Stimulated activated naive CD4-positive, alpha-beta T cell treated with Interleukin-2 at 50 U/mL for 16 hours (primary cell): ENCODE results near the gene DSG1.
"Not testable (repeated sequence)": the region's sequence is repeated elsewhere in the genome, so short reads cannot be mapped to it uniquely, and the experiment has no call there.

Experiments
- DNase-seq: peaks from one replicate; lab custom pipeline; 2025; lab: John Stamatoyannopoulos, UW

Gene DSG1

DNA sequence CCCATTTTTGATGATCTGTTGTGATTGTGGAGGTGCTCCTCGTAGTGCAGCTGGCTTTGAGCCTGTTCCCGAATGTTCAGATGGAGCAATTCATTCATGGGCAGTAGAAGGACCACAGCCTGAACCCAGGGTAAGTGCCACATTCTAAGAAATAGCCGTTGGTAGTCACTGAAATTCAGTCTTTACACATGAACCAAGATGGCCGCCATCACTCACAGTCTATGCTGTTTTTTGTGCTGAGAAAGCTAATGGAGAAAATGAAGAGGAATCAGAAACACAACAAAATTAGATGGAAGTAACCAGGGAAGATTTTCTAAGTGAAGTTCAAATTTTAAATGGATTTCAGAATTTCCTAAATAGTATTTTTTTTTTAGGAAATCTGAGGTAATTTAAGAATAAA, 25.5 kb downstream of the DSG1 start:
- no peak for DNase-seq

DNA sequence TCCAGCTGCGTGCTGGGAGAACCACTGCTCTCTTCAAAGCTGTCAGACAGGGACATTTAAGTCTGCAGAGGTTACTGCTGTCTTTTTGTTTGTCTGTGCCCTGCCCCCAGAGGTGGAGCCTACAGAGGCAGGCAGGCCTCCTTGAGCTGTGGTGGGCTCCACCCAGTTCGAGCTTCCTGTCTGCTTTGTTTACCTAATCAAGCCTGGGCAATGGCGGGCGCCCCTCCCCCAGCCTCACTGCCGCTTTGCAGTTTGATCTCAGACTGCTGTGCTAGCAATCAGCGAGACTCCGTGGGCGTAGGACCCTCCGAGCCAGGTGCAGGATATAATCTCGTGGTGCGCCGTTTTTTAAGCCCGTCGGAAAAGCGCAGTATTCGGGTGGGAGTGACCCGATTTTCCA, 35.4 kb downstream of the DSG1 start:
- DNase-seq = not testable (repeated sequence)

DNA sequence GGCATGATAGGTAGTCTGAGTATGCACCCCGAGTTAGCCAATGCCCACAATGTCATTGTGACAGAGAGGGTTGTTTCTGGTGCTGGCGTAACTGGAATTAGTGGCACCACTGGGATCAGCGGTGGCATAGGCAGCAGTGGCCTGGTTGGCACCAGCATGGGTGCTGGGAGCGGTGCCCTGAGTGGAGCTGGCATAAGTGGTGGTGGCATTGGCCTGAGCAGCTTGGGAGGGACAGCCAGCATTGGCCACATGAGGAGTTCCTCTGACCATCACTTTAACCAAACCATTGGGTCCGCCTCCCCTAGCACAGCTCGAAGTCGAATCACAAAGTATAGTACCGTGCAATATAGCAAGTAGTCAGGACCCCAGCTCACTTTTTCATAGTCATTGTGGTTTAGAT, 37.0 kb downstream of the DSG1 start:
- no peak for DNase-seq

DNA sequence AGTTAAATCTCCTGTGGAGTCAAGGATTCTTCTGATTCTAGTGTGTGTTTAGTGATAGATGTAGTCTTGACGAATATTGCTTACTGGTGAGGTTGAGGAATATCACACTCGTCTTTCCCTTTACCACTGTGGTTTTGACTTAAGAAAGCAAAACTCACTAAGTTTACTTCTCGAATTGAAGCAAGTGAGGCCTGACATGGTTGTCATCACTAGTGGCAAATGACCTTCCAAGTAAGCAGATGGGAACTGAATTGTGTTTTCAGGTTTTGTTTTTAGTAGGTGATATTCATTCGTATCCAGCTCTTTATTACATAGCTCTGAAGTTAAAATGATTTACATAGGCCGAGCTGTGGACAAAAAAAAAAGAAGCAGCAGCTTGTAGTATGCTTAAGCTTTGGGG, 38.1 kb downstream of the DSG1 start:
- no peak for DNase-seq

DNA sequence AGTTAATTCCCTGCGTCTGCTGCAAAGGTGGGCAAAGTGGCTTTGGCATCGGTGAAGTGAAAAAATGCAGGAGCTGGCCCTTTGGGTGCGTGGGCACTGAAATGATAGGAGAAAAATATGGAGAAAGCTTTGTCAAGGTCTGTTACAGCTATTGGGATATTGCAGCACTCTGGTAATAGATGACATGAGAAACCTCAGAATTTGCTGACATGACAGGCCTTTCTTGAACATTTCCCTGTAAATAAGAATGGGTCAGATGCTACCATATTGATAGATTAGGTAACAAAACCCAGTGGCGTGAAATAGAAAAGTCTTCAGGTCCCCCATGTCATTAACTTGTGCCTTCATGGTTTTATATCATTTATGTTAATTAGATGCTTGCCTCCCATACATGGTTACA, 46.2 kb downstream of the DSG1 start:
- no peak for DNase-seq

DNA sequence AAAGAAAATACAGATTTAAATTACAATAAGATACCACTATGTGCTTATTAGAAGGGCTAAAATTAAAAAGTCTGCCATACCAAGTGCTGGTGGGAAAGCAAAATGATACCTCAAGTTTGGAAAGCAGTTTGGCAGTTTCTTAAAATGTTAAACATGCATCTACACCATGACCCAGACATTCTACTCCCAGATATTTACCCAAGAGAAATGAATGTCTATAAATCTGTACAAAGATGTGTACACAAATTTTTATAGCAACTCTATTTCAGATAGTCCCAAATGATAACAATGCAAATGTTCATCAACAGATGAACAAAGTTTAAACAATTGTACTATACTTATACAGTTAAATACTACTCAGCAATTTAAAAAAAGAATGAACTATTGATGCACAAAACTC, 51.5 kb downstream of the DSG1 start:
- no peak for DNase-seq

DNA sequence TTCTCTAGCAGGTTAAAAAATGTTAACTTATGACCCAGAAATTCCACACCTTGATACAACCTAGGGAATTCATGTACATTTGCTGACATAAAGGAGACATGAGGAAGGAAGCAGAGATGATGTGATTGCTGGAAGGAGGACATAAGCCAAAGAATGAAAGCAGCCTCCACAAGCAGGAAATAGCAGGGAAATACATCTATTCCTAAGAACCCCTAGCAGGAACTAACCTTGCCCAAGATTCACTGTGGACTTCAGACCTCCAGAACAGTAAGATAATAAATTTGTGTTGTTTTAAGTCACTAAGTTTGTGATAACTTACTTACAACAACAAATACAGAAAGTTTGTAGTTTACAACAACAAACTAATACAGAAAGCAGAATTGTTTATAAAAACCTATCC, 54.0 kb downstream of the DSG1 start:
- no peak for DNase-seq

DNA sequence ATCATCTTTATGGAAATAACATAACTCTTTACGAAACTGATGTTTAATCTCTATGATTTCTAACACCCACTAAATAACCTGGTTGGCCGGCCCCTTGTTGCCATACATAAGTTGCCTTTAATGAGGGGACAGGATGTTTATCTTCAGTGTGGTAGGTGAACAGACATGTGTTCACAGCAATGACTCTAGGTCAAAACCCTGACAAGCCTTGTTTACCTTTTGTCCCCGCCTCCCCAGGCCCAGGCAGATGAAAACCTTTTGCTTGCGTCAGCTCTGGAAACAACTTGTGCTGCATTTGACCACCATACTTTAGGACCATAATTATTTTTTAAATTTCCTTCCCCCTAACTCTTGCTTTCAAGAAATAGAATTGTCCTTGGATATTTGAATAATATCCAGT, 55.7 kb downstream of the DSG1 start:
- DNase-seq = no peak

DNA sequence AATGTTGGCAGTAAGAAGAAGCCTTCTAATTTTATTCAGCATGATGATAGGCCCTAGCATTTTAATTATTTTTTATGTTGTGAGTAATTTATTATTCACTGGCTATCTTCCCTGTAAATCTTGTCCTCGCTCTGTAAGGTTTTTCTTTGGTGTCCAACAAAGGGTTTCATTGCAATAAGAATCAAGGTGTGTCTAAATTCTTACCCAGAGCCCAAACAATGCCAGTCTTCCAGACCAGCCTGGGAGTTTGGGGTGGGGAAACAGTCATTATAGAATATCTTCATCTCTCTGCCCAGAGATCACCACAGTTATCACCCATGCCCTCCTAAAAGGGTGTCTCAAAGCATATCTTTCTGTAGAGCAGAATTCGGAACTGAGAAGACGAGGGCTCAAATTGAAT, 58.5 kb downstream of the DSG1 start, which contains the start of gene DSG4:
DSG4 (plus strand) TSS at position 301 of the 400 bp plus-strand sequence. CDS start 135 bp downstream, outside the sequence.
- DNase-seq = no peak

DNA sequence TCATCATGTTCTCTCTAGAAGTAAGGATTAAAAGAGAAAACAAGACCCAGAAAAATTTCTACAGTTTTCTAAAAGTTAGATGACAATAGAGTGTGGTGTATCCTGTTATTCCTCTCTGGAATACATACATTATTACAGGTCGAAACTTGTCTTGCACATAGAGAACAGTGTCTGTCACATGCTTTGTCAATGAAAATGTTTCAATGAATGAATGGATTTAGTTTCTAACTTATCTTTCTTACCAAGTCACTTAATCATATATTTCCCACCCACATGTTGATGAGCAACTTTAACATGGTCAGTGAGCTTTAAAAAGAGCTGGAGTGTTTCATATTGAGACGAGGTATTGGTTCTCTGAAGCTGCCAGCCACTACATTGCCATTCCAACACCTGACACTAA, 63.0 kb downstream of the DSG1 start:
- no peak for DNase-seq

DNA sequence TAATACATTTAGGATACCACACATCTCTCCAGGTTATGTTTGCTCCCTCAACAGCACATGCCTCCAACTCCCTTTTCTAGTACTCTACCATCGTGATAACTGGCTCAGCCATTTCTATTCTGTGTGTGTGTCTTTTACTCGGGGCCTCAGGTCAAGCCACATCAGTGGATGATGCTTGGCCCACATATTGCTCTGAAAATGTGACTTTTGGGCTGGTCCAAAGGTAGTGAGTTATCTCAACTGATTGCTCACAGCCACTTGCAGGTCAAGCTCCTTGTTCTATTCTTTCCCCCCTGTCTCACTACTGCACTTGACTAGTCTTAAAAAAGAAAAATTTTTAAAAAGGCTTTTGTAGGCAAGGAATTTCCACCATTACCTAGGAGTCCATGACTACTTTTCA, 64.1 kb downstream of the DSG1 start:
- no peak for DNase-seq

DNA sequence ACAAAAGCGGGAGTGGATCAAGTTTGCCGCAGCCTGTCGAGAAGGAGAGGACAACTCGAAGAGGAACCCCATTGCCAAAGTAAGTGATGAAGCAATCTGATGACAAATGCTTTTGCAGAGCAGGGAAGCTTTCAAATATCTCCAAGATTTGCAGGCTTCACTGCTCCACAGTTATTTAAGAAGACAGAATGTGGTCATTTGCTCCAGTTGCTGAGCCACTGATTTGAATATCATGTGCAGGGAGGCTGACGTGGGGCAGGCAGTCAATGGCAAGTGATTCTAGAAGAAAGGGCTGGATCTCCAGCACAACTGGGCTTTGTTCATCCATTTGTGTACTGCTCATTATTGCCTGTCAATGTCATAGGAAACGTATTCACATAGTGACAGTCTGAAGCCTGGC, 68.8 kb downstream of the DSG1 start:
- DNase-seq = no peak

DNA sequence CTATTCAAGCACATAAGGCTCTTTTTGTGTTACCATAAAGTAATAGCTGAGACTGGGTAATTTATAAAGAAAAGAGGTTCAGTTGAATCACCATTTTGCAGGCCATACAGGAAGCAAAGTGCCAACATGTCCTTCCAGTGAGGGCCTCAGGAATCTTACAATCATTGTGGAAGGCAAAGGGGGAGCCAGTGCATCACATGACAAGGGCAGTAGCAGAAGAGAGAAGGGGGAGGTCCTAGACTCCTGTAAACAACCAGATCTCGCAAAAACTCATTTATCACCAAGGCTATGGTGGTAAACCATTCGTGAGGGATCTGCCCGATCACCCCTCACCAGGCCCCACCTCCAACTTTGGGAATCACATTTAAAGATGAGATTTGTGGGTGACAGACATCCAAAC, 75.3 kb downstream of the DSG1 start:
- DNase-seq = no peak

DNA sequence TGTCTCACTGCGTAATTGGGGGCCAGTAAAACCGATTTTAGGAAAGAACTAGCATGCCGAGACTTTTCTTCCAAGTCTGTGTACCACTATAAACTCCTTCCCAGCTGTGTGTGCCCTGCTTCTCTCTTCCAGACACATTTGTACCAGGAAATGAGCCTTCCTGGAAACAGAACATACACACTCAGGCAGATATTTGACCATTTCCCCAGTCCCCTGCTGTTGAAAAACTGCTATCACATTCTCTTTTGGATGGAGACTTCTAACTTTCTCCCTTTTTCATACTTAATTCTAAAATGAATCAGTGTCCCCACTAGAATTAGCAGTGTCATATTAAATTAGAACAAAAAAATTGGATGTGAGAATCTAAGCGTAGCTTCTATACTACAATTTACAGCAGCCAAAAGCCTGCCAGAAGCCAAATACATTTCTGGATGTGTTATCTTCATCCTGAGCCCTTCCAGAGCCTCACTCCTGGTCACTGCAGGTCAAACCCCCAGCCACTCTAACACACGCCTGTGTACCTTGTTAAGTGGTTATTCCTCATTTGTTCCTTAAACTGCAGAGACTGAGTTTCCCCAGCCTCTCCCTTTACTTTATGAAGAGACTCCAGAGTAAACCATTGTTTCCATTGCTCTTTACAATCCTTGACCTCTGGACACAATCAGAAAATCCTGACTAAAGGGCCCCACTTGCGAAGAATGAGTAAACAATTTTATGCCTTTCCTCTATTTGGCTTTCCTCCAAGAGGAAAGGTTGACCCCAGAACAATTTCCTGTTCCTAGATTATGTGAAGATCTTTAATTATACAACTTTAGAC, 79.0 kb downstream of the DSG1 start:
- DNase-seq = no peak

DNA sequence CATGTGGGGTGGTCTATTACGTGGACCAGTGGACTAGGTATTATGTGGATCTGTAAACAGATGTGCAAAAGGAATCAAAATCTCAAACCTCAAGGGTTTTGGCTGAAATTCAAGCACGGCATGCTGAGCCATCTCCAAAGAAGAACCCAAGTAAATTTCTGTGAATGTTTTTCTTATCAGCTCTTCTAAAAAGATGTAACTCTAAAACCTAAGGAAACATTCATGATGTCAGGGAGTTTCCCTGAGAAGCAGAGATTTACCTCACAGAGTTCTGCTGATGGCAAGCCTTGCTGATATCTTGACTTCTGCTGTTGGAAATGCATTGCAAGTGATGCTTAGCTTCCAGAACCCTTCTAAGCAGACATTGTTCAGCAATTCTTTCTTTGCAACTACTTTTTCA, 80.2 kb downstream of the DSG1 start:
- DNase-seq = no peak

DNA sequence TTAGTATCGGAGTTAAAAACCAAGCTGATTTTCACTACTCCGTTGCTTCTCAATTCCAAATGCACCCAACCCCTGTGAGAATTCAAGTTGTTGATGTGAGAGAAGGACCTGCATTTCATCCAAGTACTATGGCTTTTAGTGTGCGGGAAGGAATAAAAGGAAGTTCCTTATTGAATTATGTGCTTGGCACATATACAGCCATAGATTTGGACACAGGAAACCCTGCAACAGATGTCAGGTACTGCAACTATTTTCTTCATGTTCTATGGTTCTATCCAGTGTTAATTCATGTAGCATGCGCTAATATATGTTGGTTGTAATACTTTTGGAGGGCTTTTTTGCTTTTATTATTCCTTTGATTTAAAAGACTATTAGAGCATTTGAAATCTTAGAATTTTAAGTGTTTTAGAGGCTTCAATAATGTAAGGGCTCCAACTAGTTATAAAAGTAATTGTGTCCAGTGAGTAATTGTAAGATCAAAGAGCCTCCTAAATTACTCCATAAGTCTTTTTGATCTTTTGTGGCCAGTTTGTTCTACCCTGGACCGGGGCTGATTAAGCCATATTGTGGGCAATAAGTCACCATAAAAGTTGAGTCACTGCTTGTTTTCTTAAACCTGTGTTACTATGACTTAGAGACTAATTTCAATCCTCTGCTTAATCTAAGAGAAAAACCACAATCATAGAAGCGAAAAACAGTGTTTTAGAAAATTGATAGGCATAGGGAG, 81.5 kb downstream of the DSG1 start:
- DNase-seq = no peak

DNA sequence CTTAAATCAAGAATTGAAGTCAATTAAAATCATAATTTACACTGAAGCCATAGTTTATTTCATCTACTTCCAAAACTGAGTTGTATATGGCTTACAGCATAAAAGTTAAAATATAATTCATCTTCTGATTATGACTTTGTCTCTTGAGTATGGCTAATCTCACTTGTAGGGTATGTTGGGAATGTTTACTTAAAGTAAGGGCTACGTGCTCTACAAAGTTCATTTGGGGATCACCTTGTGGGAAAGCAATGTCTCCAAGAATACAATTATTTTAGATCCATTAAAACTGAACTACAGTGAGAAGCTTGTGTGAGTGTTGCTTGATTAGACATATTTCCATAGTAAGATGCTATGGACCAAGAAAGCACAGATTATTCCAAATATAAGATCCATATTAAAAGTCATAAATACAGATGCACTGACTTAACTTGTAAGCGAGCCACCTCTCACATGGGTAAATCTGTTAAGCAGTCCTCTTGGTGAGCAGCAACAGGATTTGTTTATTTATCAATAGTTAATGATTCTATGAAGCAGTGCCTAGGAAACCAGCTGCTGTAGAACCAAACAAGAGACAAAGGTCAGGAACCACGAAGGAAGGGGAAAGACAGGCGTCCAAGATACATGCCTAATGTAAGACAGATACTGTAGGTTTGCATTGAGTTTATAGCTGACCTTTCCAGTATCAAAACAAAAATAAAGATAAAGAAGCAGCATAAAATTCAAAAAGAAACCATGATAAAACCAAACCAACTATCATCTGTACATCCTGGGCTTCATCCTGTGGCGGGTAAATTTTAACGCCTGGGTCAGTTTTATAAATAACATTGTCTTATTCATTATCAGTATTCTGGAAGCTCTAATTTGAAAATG, 83.4 kb downstream of the DSG1 start:
- DNase-seq = no peak

DNA sequence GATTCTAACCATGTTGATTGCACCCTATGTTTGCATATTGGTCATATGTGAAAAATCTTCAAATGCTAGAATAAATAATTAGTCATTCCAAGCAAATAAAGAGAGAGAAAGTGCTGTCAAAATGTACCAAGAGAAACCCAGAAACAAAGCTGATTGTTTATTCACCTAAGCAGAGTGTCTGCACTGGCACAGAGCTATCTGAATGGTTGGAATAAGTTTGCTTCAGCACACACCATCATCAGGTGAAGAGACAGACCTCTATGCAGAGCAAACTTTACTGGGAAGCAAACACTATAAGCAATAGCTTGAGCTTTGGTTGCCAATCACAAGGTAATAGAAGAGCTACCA, 84.0 kb downstream of the DSG1 start:
- DNase-seq = no peak

DNA sequence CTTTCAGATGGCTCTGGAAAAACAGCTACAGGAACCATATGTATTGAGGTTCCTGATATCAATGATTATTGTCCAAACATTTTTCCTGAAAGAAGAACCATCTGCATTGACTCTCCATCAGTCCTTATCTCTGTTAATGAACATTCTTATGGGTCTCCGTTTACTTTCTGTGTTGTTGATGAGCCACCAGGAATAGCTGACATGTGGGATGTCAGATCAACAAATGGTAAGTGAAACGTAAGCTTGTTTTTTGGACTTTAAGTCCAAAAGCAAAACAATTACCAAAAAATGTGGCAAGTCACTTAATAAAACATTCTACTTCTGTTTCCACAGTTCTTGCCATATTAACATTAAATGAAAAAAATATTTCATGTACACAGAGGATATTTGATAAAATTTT, 85.4 kb downstream of the DSG1 start:
- DNase-seq = no peak
